Amniotic epithelial cell (primary cell): Measurements from ENCODE around the gene PAN3.
"Not testable (repeated sequence)": the region's sequence is repeated elsewhere in the genome, so short reads cannot be mapped to it uniquely, and the experiment has no call there.

Experiments
- DNase-seq: peaks from one replicate; pipeline ENCODE4 v3.0.0-alpha.2; 2010; ENCODE audit warnings: low read depth

PAN3 gene, protein sequence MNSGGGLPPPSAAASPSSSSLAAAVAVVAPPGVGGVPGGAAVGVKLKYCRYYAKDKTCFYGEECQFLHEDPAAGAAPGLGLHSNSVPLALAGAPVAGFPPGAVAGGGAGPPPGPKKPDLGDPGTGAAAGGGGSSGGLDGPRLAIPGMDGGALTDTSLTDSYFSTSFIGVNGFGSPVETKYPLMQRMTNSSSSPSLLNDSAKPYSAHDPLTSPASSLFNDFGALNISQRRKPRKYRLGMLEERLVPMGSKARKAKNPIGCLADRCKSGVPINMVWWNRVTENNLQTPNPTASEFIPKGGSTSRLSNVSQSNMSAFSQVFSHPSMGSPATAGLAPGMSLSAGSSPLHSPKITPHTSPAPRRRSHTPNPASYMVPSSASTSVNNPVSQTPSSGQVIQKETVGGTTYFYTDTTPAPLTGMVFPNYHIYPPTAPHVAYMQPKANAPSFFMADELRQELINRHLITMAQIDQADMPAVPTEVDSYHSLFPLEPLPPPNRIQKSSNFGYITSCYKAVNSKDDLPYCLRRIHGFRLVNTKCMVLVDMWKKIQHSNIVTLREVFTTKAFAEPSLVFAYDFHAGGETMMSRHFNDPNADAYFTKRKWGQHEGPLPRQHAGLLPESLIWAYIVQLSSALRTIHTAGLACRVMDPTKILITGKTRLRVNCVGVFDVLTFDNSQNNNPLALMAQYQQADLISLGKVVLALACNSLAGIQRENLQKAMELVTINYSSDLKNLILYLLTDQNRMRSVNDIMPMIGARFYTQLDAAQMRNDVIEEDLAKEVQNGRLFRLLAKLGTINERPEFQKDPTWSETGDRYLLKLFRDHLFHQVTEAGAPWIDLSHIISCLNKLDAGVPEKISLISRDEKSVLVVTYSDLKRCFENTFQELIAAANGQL

DNA sequence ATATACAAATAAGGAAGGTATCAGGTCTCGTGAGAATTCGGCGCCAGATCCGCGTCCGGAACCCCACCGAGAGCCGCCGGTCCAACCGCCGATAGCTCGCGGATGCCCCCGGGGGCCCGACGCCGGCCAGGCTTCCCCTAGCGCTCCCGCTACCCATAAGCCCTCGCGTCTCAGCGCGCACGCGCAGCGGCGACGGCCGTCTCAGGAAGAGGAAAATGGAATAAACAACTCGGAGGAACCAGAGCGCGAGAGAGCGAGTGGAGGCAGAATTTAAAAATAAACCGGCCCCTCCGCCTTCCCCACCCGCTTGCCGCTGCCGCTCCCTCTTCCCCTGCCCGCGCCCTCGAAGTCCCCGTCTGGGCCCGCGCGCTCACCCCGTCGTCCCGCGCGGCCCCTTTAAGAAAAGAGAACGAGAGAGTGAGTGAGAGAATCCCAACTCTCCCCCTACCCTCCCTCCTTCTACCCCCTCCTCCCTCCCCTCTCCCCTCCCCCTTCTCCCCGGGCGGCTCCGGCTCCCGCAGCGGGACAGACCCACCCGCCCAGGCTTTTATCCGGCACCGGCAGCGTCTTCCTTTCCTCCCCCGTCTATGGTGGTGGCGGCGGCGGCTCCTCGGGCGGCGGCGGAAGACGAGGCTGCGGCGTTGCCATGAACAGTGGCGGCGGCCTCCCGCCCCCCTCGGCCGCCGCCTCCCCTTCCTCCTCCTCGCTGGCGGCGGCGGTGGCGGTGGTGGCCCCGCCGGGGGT is at the start of gene PAN3:
Gene PAN3 (plus strand): TSS at position 534 of the 744 bp plus-strand sequence. CDS start 113 bp downstream, at position 647.
- peak; percentile 84 for DNase-seq

DNA sequence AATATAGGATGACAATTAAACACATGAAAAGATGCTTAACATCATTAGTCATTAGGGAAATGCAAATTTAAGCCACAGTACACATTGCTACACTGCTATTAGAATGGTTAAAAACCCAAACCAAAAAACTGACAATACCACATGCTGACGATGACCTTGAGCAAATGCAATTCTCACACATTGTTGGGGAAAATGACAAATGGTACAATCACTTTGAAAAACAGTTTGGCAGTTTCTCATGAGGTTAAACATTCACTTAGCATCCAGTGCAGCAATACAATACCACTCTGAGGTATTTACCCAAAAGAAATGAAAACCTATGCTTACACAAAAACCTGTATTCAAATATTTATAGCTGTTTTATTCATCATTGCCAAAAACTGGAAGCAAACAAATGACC is 49.3 kb upstream of the PAN3 start:
- no peak for DNase-seq

DNA sequence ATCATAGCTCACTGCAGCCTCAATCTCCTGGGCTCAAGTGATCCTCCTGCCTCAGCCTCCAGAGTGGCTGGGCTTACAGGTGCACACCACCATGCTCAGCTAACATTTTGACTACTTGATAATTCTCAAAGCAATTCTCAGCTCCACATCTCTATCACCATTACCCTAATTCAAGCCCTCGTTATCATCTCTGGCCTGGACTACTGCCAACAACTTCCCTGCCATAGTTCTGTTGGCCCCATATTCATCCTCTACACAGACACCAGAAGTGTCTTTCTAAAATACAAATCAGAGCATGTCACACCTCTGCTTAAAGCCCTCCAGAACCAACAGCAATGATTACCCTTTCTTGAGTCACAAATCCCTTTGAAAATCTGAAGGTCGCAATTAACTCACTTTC is 45.9 kb upstream of the PAN3 start:
- no peak for DNase-seq

DNA sequence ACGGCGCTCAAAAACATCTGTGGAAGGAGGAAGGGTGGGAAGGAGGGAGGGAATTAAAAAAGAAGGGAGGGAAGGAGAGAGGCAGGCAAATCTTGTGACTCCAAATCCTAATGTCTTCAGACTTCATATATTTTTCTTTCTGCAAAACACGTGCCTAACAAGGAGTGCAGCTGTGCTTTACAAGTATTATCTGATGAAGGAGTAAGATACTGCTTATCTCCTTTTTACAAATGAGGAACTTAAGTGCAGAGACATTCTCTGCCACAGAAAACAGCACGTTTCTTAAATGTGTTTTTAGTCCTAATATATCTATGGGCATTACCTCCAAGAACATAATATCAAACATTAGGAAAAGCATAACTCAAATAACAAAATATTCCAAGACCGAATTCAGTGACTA is 44.5 kb upstream of the PAN3 start:
- DNase-seq, result no peak

DNA sequence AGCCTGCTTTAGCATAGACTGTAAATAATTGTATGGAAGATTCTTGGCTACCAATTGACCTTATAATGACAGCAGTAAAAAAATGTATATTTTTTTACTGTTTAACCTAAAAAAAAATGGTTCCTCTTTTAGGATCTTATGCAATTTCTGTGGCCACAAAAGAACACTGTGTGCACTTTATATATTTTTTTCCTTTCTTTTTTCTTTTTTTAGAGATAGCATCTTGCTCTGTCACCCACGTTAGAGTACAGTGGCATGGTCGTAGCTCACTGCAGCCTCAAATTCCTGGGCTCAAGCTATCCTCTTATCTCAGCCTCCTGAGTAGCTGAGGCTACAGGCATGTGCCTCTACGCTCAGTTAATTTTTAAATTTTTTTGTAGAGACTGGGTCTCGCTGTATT is 44.0 kb upstream of the PAN3 start:
- DNase-seq, result no peak

DNA sequence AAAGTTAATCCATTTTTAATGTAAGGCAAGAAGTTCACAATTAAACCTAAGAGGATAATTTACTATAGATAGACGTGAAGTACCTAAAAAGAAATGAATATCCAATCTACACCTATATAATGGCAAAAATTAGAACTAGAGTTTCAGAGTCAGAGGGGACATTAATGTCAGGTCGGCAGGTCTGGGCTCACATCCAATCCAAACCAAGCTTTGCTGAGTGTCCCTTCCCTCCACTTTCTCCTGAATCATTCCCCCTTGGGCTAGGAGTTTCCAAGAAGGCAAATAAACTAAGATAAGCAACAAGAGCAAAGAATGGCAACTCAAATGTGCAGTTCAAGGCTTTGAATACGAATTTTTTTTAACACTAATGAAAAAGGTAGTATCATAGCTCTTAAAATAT is 40.8 kb upstream of the PAN3 start:
- DNase-seq, result no peak

DNA sequence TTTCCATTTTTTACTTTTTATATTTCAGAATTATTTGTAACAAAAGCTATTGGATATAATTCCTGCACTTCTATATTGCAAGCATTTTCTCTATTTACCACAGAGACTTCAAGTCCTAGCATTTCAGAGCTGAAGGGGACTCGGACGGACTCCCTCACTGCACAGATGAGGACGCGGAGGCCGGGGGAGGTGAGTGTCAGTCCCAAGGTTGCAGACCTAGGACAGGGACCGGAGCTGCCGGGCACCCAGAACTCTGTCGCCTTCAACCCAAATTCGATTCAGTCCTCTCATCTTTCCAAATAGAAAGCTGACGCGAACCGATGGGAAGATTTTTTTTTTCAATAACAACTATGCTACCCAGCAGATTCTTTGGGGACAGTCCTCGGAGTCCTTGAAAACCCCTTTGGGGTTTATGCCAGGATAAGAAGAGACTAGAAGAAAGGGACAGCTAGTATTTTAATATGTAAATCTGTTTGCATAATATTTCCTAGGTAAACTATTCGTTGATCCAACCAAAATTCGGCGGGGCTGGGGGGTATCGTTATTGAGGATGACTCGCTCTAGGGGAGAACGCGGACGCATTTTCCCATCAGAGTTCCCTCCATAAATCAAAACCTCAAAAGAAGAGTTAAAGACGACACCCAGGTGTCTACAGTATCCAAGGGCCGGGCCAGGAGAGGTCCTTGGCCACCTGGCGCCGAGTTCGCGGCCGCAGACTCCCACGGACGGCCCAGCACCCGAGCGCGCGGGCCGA is 38.8 kb upstream of the PAN3 start:
- DNase-seq, result no peak

DNA sequence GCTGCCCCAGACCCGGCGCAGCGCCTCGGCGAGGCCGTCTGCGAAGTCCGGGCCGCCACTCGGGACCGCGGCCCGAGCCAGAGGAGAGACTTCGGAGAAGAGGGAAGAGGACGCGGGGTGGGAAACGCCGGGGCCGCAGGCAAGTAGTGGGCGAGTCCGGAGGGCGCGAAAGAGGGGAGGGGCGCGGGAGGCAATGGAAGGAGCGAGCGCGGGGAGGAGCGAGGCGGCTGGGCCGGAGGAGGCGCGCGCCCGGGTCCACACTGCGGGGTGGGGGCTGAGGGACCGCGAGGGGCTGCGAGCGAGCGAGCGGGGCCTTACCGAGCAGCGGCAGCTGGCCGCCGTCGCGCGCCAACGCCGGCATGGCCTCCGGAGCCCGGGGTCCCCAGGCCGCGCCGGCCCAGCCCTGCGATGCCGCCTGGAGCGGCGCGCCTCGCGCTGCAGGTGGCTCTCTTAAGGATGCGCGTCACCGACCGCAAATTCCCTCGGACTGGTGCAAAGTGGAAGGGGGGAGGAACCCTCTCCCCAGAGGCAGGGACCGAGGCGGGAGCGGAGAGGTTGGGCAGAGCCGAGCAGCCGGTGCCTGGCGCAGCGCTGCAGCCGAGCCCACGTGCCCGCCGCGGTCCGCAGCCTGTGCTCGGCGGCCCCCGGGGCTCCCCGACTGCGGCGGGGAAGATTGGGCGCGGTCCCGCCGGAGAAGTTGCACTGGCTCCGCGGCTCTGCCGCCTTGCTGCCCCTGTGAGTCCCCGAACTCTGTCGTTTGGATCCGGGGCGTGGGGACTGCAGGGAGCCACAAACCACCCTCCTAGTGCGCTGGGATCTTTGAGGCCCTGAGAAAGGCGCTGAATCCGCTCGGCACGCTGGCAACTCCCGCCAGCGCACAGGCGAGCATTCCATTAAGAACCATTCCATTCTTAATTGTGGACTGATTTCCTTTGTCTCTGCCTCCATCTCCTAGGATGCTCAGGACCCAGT is 37.9 kb upstream of the PAN3 start, which contains the start of gene FLT3:
Gene FLT3 (minus strand): TSS at position 427 of the 972 bp plus-strand sequence. CDS start 66 bp downstream, at position 361.
- peak; percentile 71 for DNase-seq

DNA sequence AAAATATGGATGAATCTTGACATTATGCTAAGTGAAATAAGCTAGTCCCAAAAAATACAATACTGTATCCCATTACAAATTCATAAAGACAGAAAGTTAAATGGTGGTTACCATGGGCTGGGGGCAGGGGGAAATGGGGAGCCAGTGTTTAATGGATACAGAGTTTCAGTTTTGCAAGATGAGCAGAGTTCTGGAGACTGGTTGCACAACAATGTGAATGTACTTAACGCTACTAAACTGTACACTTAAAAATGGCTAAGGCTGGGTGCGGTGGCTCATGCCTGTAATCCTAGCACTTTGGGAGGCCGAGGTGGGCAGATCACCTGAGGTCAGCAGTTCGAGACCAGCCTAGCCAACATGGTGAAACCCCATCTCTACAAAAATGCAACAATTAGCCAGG is 36.5 kb upstream of the PAN3 start:
- DNase-seq, result not testable (repeated sequence)

DNA sequence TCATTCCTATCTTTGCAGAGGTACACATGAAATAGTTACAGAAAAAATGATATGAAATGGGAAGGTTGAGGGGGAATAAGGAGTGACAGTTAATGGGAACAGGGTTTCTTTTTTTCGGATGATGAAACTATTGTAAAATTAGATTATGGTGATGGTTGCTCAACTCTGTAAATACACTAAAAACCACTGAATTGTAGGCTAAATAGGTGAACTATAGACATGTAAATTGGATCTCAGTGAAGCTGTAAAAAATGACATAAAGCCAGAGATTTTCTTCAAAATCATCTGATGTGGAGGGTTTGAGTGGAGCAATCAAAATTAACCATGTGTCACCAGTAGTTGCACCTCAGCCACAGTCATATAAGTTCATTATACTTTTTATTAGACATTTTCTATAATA is 31.4 kb upstream of the PAN3 start:
- no peak for DNase-seq

DNA sequence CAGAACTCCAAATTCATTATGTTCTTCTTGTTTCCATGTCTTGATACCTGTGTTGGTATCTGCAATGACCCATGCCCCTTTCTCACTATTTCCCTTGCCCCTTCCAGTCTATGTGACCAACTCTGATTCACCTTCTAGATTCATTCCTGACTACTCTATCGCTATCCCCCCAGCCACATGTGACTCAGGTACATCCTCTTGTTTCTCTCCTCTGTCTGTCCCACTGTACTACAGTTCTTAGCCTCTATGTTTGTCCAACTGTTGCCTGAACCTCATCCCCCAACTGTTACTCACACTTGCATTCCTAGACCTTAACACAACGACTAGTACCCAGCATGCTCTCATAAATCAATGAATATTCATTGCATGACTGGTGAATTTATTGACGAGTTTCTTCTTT is 27.9 kb upstream of the PAN3 start:
- no peak for DNase-seq

DNA sequence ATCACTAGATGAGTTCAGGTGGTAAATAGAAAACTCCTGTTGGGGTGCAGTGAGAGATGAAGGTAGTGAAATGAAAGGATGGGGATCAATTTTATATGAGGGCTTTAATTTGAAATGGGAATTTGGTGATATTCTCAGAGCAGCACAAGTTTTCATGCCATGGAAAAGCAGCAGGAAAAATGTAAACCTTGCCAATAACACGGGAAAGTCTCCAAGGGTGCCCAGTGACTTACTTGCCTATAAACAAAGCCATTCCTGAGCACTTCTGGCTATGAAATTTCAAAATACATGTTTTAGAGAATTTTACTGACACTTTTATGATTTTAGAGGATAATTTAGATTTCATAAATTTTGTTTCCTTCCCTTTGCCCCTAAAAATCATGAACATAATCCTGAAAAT is 21.6 kb upstream of the PAN3 start:
- no peak for DNase-seq

DNA sequence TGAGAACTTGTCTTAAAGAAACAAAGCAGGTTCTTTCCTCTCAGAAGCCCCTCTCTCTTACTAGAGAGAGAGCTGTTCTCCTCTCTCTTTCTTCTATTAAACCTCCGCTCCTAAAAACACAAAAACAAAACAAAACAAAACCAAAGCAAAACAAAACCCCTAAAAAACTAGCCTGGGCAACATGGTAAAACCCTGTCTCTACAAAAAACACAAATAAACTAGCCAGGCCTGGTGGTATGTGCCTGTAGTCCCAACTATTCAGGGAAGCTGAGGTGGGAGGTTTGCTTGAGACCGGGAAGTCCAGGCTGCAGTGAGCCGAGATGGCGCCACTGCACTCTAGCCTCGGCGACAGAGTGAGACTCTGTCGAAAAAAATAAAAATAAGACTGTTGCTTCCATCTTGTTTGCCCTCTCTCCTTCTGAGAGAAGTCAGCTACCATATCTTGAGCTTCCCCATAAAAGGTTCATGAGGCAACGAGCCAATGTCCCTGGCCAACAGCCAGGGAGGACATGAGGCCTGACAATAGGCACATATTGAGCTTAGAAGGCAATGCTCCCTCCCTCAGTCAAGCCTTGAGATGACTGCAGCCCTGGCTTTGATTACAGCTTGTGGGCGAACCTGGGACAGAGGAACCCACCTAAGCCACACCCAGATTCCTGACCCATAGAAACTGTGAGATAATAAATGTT is 20.5 kb upstream of the PAN3 start:
- no peak for DNase-seq

DNA sequence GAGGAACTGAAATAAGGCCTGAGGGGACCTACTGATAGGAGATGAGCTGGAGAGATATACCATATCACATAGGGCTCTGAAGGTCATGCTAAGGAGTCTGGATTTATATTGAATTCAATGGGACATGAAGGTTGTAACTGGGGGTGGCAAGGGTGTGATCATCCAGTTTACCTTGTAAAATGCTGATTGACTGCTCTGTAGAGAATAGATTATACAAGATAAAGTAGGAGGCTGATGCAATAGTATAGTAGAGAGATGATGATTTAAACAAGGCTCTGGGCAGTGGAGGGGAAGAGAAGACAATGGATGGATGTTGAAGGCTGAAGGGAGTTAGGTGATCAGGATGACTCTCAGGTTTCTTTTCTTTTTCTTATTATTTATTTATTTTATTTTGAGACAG is 18.0 kb upstream of the PAN3 start:
- no peak for DNase-seq

DNA sequence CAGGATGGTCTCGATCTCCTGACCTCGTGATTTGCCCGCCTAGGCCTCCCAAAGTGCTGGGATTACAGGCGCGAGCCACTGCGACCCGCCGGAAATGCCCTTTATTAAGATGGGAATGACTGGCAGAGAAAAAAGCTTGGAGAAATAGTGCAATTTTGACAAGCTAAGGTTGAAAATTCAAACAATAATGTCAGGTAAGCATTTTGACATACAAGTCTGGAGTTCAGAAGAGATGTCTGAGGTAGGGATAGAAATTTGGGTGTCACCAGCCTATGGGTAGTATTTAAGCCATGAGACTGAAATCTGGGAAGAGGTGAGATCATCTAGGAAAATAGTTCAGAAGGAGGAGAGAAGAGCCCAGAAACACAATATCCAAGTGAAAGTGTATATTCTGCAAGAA is 17.1 kb upstream of the PAN3 start:
- no peak for DNase-seq

DNA sequence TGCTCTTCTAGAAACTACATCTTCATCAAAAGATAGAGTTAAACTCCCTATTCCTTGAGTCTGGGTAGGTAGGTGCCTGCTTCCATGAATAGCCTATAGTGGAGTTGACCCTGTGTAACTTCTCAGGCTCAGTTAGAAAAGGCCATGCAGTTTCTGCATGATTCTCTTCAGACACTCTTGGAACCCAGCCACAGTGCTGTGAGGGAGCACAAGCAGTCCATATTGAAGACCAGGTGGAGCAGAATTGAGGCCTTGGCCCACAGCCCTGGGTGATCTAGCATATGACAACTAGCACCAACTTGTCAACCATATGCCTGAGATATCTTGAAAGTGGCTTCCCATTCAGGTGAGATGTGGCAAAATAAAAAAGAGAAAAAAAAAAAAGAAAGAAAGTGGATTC is 10.3 kb upstream of the PAN3 start:
- DNase-seq, result no peak

DNA sequence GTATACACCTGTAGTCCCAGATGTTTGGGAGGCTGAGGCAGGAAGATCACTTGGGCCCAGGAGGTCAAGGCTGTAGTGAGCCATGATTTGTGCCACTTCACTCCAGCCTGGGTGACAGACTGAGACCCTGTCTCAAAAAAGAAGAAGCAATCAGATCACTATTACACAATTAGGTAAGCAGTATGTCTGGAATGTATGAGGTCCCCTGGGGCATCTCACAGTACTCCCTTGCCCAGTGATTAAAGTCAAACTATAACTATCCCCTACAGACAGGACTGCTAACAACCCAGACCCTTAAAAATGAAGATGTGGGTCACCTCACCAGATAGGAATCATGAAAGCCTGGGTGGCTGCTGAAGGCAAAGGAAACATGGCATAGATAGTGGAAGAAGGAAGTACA is 9.4 kb upstream of the PAN3 start:
- DNase-seq, result no peak

DNA sequence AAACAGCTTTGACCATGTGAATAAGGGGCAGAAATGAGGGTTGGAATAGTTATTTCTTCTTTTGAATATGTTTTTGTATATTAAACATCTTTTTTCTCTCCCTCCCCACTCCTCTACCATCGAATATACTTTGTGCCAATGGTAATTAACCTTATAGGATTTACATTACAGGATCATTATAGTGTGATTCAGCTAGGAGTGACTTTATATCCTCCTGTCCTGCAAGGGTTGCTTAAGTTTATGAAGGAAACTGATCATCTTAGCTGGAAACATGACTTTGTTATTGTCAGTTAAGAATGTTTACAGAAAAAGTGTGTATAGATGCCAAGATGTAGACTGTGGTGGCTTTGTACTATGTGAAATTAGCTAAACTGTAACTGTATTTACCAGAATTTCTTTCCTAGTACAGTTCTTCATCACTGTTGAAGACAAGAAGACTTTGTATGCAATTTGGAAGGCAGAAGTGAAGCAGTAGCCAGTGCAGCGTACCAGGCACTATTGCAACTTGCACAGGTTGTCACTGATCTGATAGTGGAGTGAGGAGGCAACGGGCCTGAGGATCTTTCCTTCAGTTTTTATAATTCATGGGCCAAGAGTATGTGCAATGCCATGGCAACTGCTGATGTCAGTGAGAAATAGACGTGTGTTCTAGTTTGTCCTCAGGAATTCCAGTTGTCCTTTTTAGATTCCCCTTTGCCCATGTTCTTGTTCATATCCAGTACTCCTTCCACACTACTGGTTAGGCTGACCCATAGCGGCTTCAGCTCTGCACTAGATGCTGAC is 8.2 kb upstream of the PAN3 start:
- DNase-seq, result peak; percentile 67

DNA sequence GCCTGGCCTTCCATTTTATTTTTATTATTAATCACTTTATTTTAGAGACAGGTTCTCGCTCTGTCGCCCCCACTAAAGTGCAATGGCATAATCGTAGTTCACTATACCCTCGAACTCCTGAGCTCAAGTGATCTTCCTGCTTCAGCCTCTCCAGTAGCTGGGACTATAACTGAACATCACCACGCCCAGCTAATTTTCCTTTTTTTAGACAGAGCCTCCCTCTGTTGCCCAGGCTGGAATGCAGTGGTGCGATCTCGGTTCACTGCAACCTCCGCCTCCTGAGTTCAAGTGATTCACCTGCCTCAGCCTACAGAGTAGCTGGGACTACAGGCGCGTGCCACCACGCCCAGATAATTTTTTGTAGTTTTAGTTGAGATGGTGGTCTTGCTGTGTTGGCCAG is 6.7 kb upstream of the PAN3 start:
- no peak for DNase-seq
